Measurements from ENCODE around the gene TLE1.

TLE1 gene

DNA sequence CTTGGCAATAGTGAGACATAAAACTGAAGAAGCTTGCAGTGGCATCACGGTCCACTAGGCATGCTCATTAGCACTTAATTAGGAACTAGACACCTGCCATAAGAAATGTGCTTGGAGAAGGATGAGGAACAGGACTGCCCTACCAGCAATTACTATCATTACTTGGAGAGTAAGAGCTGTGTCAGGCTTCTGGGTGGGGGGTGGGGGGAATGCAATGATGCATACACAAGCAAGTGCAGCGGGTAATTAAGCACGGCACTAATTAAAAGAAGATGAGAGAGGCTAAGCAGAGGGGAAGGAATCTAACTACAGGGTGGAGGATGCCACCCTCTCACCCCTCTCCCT lies 53.1 kb downstream of the TLE1 start:
- Mint-ChIP-seq H3K4me3 (no peak overlapping the region), H3K27ac (ENCODE audit: low read depth) (no peak overlapping the region), H3K36me3 (ENCODE audit: insufficient read depth) (no peaks in the 10 kb centered on the region), H3K4me1 (no peaks in the 10 kb centered on the region), H3K27me3 (no peaks in the 10 kb centered on the region), H3K9me3 (no peaks in the 10 kb centered on the region)
- DNase-seq (ENCODE audit: low spot score in 2 of 2) (no peak), ATAC-seq (replicated peaks; ENCODE audit: extremely low read depth, poor library complexity, severe bottlenecking) (no peak)

DNA sequence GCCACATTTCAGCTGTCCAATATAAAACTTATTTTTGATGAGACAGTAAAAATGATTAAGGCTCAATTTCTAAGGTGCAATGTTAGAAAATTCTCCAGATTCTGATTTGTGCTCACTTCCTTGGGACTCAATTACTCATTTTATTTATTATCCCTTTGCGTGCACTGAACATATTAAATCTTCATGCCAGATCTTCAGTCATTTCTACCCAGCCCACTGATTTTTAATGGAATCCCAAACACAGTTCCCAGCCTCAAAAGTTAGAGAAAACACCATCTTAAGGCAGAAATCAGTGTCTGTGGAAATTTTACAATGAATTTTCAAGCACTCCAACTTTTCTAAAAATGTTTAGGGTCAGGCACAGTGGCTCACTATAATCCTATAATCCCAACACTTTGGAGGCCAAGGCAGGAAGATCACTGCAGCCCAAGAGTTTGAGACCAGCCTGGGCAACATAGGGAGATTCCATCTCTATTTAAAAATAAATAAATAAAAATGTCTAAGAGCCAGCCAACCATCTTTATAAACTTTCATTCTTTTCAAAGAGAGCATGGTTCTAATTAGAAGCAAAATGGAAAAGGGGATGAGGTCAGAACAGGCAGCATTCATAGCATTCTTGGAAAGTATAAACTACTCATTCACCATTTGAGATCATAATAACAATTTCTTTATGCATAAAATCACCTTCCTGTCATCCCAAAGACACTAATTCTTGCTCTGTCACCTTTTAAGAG lies 53.7 kb downstream of the TLE1 start:
- Mint-ChIP-seq H3K36me3 (ENCODE audit: insufficient read depth) (no peaks in the 10 kb centered on the region), H3K4me3 (no peak overlapping the region), H3K27ac (ENCODE audit: low read depth) (no peak overlapping the region), H3K4me1 (no peaks in the 10 kb centered on the region), H3K9me3 (no peaks in the 10 kb centered on the region), H3K27me3 (no peaks in the 10 kb centered on the region)
- ATAC-seq (replicated peaks; ENCODE audit: extremely low read depth, poor library complexity, severe bottlenecking) (no peak), DNase-seq (ENCODE audit: low spot score in 2 of 2) (no peak)

DNA sequence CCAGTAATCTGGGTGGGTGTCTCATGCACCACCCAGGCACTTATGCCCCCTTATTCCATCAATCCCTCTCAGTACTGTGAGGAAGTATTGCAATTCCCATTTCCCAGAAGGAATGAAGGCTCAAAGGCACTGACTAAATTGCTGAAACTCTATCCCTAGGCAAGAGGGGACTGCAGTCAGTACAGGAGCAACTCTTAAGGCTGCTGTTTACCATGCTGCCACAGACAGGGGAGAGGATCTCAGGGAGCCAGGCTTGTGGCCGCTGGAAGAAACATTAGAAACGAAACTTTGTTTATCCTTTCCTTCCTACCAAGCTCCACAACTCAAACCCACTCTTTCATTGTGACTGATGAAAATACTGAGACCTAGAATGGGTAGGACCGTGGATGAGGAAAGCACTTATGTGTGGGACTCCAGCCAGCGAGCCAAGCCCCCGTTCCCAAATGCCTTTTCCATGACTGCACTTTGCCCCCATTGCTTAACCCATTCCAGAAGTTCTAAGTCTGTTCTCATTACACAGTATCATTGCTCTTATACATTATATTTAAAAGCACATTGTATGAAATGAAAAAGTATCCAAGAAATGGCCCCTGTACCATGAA lies 54.3 kb downstream of the TLE1 start:
- Mint-ChIP-seq H3K4me3 (no peak overlapping the region), H3K36me3 (ENCODE audit: insufficient read depth) (no peaks in the 10 kb centered on the region), H3K9me3 (no peaks in the 10 kb centered on the region), H3K27me3 (no peaks in the 10 kb centered on the region), H3K27ac (ENCODE audit: low read depth) (no peak overlapping the region), H3K4me1 (no peaks in the 10 kb centered on the region)
- DNase-seq (ENCODE audit: low spot score in 2 of 2) (no peak), ATAC-seq (replicated peaks; ENCODE audit: extremely low read depth, poor library complexity, severe bottlenecking) (no peak)

DNA sequence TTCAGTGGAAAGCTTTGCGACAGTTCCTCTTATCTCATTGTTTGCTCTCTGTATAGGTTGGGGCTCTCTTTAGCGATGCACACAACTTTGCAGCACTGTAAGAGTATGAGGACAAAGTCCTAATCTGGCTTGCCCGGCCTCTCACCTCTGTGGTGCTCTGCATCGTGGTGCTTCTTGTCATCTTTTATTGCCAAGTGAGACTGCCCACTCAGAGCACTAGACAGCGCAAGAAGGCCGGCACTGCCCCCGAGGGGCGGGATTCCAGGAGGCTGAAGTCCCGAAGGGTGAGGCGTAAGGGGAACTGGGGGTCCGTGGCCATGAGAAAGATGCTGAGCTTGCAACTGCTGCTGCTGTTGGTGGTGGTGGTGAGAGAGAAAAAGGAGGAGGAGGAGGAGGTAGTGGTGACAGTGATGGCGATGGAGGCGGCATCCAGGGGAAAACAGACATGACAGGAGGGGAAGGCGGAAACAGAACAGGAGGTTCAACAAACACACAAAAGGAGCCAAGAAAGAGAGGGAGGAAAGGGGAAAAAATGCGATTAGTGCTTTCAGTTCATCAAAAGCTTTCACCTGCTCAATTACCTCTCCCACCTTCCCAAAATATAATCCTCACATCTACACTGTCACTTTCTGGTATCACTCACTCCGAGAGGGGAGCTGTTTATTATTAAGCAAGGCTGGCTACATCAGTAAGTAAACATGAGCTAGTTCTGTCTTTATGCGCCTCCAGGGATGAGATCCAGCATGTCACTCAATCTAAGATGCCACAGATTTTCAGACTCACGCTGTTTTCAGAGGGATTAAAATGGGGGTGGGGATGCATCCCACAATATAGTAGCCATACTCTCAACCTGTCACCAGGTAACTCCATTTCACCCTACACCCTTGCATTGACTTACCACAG lies 55.1 kb downstream of the TLE1 start:
- Mint-ChIP-seq H3K4me1 (no peaks in the 10 kb centered on the region), H3K36me3 (ENCODE audit: insufficient read depth) (no peaks in the 10 kb centered on the region), H3K4me3 (no peak overlapping the region), H3K9me3 (no peaks in the 10 kb centered on the region), H3K27me3 (no peaks in the 10 kb centered on the region), H3K27ac (ENCODE audit: low read depth) (no peak overlapping the region)
- ATAC-seq (replicated peaks; ENCODE audit: extremely low read depth, poor library complexity, severe bottlenecking) (no peak), DNase-seq (ENCODE audit: low spot score in 2 of 2) (no peak)

DNA sequence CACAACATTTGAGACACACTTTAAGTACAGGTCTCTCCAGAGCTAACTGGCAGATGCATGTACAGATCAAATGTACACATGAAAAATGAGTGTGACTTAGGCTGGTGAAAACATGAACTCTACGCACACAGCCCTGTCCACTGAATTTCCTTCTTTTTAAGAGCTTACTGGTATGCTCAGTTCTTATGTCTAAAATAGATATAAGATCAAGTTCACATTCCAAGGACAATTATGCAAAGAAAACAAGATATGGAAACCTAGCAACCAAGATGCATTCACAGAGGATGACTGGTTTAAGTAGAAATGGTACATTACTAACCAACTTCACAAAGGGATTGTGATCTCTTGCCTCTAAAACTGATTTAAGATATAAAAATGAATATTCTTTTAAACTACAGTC lies 56.7 kb downstream of the TLE1 start:
- no peak overlapping the region for H3K27ac Mint-ChIP-seq (ENCODE audit: low read depth)
- DNase-seq (ENCODE audit: low spot score in 2 of 2) (no peak), ATAC-seq (replicated peaks; ENCODE audit: extremely low read depth, poor library complexity, severe bottlenecking) (no peak)
- no peaks in the 10 kb centered on the region for H3K9me3 Mint-ChIP-seq
- H3K27me3 Mint-ChIP-seq: no peaks in the 10 kb centered on the region
- no peak overlapping the region for H3K4me3 Mint-ChIP-seq
- no peaks in the 10 kb centered on the region for H3K4me1 Mint-ChIP-seq
- H3K36me3 Mint-ChIP-seq (ENCODE audit: insufficient read depth): no peaks in the 10 kb centered on the region

DNA sequence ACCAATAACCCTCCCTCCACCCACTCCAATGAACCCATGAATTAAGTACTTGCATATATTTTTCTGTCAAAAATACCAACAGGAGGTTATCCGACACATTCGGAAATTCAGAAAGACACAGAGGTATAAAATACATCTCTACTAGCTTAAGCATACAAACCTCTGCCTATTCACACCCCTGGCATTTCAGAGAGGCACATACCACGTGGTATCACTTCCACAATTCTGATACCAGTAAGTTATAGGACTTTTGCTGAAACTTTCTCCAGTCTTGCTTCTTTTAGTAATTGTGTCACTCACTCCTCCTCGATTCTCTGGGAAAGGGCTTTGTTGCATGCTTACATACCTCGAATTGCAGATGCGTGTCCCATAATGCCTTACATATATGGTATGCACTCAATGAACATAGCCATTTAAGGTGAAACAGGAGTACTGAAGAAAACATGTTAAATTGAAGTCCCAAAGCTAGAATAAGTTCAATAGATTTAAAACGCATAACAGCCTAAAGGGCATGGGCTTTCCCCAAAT lies 58.1 kb downstream of the TLE1 start:
- Mint-ChIP-seq H3K9me3 (no peaks in the 10 kb centered on the region), H3K36me3 (ENCODE audit: insufficient read depth) (no peaks in the 10 kb centered on the region), H3K27me3 (no peaks in the 10 kb centered on the region), H3K4me1 (no peaks in the 10 kb centered on the region), H3K4me3 (no peak overlapping the region), H3K27ac (ENCODE audit: low read depth) (no peak overlapping the region)
- DNase-seq (ENCODE audit: low spot score in 2 of 2): no peak
- ATAC-seq (replicated peaks; ENCODE audit: extremely low read depth, poor library complexity, severe bottlenecking): no peak

DNA sequence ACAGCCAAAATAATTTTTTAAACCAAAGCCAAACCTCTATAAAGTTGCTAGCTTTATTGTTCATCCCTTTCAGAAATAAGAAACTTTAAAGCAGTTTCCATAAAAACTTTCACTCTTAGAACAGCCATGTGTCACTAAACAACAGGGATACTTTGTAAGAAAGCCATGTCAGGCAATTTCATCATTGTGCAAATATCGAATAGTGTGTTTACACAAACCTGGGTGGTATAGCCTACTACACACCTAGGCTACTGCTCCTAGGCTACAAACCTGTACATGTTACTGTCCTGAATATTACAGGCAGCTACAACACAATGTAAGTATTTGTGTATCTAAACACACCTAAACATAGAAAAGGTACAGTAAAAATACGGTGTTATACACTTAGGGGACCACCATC lies 59.9 kb downstream of the TLE1 start:
- Mint-ChIP-seq H3K4me1 (no peaks in the 10 kb centered on the region), H3K36me3 (ENCODE audit: insufficient read depth) (no peaks in the 10 kb centered on the region), H3K27me3 (no peaks in the 10 kb centered on the region), H3K4me3 (no peak overlapping the region), H3K27ac (ENCODE audit: low read depth) (no peak overlapping the region), H3K9me3 (no peaks in the 10 kb centered on the region)
- ATAC-seq (replicated peaks; ENCODE audit: extremely low read depth, poor library complexity, severe bottlenecking): no peak
- no peak for DNase-seq (ENCODE audit: low spot score in 2 of 2)

DNA sequence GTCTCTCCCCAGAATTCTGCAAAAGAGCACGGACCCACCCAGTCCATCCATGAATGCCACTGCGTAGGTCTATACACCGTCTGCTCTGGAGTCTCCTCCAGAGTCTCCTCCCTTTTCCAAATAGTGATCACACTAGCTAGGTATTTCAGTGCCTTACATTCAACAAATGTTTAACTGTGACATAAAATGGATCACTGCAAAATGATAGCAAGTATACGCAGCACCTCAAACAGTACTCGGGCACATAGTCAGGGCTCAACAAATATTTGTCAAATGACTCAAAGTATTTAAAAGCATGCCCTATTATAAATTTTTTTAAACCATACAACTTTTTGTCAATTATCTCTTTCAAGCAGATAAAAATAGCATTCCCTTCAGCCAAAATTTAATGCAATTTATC lies 60.5 kb downstream of the TLE1 start:
- Mint-ChIP-seq H3K9me3 (no peaks in the 10 kb centered on the region), H3K4me3 (no peak overlapping the region), H3K27me3 (no peaks in the 10 kb centered on the region), H3K27ac (ENCODE audit: low read depth) (no peak overlapping the region), H3K36me3 (ENCODE audit: insufficient read depth) (no peaks in the 10 kb centered on the region), H3K4me1 (no peaks in the 10 kb centered on the region)
- DNase-seq (ENCODE audit: low spot score in 2 of 2): no peak
- no peak for ATAC-seq (replicated peaks; ENCODE audit: extremely low read depth, poor library complexity, severe bottlenecking)

DNA sequence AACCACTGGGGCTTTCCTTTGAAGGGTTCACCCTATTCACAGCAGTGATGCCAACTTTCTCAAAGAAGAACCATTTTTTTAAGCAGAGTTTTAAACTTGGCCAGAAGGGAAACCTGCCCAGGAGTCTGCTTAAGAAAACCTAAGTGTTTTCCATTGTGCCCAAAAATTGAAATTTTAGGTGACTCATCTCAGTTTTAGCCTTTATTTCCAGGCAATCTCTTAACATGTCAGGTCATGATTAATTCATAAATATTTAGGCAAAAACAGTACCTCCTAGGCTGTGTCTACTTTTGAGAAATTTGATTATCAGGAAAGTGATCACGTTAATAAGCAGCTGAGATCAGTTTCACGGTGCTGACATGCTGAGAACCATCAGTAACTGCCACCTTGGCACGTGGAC lies 61.9 kb downstream of the TLE1 start:
- Mint-ChIP-seq H3K27ac (ENCODE audit: low read depth) (no peak overlapping the region), H3K9me3 (peaks cover 5% of the 10 kb centered on the region), H3K36me3 (ENCODE audit: insufficient read depth) (no peaks in the 10 kb centered on the region), H3K4me1 (no peaks in the 10 kb centered on the region), H3K27me3 (no peaks in the 10 kb centered on the region), H3K4me3 (no peak overlapping the region)
- no peak for ATAC-seq (replicated peaks; ENCODE audit: extremely low read depth, poor library complexity, severe bottlenecking)
- DNase-seq (ENCODE audit: low spot score in 2 of 2): no peak

DNA sequence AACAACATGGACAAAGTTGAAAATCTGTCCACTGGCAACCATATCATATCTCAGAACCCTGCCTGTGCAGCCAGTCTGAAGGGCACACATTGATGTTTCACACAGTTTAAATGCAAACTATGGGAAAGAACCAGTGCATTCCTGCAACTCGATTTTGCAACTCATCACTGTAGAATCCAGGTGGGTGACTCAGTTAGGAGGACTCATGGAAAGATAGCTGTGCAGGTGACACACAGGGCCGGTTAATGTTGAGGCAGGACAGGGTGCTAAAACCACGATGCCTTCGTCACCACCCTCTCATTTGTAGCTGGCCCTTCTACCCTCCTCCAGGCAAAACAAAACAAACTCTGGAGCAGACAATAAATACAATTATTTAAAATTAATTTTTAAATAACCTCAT lies 62.8 kb downstream of the TLE1 start:
- no peaks in the 10 kb centered on the region for H3K27me3 Mint-ChIP-seq
- no peak overlapping the region for H3K27ac Mint-ChIP-seq (ENCODE audit: low read depth)
- ATAC-seq (replicated peaks; ENCODE audit: extremely low read depth, poor library complexity, severe bottlenecking) (no peak), DNase-seq (ENCODE audit: low spot score in 2 of 2) (no peak)
- no peaks in the 10 kb centered on the region for H3K4me1 Mint-ChIP-seq
- peaks cover 5% of the 10 kb centered on the region for H3K9me3 Mint-ChIP-seq
- no peaks in the 10 kb centered on the region for H3K36me3 Mint-ChIP-seq (ENCODE audit: insufficient read depth)
- no peak overlapping the region for H3K4me3 Mint-ChIP-seq

DNA sequence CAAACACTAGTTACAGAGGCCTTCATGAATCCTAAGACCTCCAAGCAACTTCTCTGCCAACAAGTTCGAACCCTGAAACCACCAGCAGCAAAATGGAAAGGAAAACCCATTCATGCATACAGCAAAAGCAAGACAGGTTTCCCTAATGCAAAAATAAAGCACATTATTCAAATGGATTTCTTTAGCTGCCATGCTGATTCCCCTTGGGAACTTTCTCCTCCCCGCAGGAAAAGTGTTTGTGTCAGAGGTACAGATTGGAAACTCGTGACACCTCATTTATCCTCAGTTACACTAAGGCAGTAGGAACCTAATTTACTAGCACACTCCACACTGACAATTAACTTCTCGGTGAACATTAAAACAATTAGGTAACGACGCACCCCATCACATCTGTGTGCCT lies 63.4 kb downstream of the TLE1 start:
- ATAC-seq (replicated peaks; ENCODE audit: extremely low read depth, poor library complexity, severe bottlenecking) (no peak), DNase-seq (ENCODE audit: low spot score in 2 of 2) (no peak)
- H3K4me3 Mint-ChIP-seq: no peak overlapping the region
- no peaks in the 10 kb centered on the region for H3K27me3 Mint-ChIP-seq
- H3K4me1 Mint-ChIP-seq: no peaks in the 10 kb centered on the region
- H3K36me3 Mint-ChIP-seq (ENCODE audit: insufficient read depth): no peaks in the 10 kb centered on the region
- H3K9me3 Mint-ChIP-seq: peaks cover 5% of the 10 kb centered on the region
- H3K27ac Mint-ChIP-seq (ENCODE audit: low read depth): no peak overlapping the region

DNA sequence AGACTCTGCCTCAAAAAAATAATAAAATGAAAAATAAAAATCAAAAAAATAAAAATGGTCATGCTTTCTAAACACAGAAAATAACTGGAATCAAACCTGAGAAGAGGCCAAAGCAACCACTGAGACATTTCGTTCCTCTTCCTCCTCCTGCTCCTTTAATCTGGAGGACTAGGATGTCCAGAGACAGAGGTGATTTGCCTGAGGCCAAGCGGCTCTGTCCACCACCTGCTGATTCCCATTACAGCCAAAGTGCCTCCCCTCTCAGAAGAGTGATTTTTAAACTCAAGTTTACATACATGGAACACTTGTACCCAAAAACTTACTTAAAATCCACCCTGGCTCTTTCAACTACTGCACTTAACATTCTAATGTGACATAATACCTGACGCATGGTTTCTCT lies 65.6 kb downstream of the TLE1 start:
- peaks cover 5% of the 10 kb centered on the region for H3K9me3 Mint-ChIP-seq
- no peak for ATAC-seq (replicated peaks; ENCODE audit: extremely low read depth, poor library complexity, severe bottlenecking)
- no peak for DNase-seq (ENCODE audit: low spot score in 2 of 2)
- no peak overlapping the region for H3K27ac Mint-ChIP-seq (ENCODE audit: low read depth)
- H3K4me3 Mint-ChIP-seq: no peak overlapping the region
- no peaks in the 10 kb centered on the region for H3K27me3 Mint-ChIP-seq
- H3K36me3 Mint-ChIP-seq (ENCODE audit: insufficient read depth): no peaks in the 10 kb centered on the region
- H3K4me1 Mint-ChIP-seq: no peaks in the 10 kb centered on the region

Measured in central memory CD8-positive, alpha-beta T cell (primary cell).